Ectodermal cell (in vitro differentiated cells): ENCODE data around the gene LTBP1.

Experiments
- H3K27ac ChIP-seq: 2 replicates; pipeline ENCODE4 v1.7.0; 2013; ENCODE audit warnings: mild to moderate bottlenecking, low read depth, low read length; ENCODE audit not compliant: insufficient read depth, poor library complexity, severe bottlenecking
- H3K27me3 ChIP-seq: 2 replicates; pipeline ENCODE4 v1.7.0; 2013; ENCODE audit warnings: mild to moderate bottlenecking, low read length; ENCODE audit not compliant: insufficient read depth, control insufficient read depth, poor library complexity, severe bottlenecking
- H3K36me3 ChIP-seq: one replicate; pipeline ENCODE4 v1.7.0; 2013; ENCODE audit warnings: low read length; ENCODE audit not compliant: control insufficient read depth, insufficient read depth
- H3K4me1 ChIP-seq: one replicate; pipeline ENCODE4 v1.7.0; 2013; ENCODE audit warnings: low read length; ENCODE audit not compliant: control insufficient read depth, insufficient read depth
- H3K4me3 ChIP-seq: 2 replicates; pipeline ENCODE4 v1.7.0; 2013; ENCODE audit warnings: low read depth, low read length, control low read depth; ENCODE audit not compliant: insufficient read depth
- H3K9me3 ChIP-seq: 2 replicates; pipeline ENCODE4 v1.7.0; 2013; ENCODE audit warnings: mild to moderate bottlenecking, low read length, moderate library complexity; ENCODE audit not compliant: control insufficient read depth
- WGBS, 2 experiments: methylation state at CpG; one replicate each; pipeline ENCODE4 v1.1.7; 2013; ENCODE audit warnings: missing lambda C conversion rate in 2 of 2; 5-methylcytosine and 5-hydroxymethylcytosine counted together

LTBP1 gene

GRCh38 chr2:33275689-33276444, 329.1 kb downstream of the LTBP1 start:
- no peak overlapping the region for H3K27ac ChIP-seq
- H3K27me3 ChIP-seq: no peaks in the 10 kb centered on the region
- H3K36me3 ChIP-seq: no peaks in the 10 kb centered on the region
- WGBS, 2 experiments: 94% methylated on average over 12 of the region's 12 CpGs
- no peaks in the 10 kb centered on the region for H3K9me3 ChIP-seq
- H3K4me3 ChIP-seq: no peak overlapping the region
- peaks cover 4% of the 10 kb centered on the region for H3K4me1 ChIP-seq

GRCh38 chr2:33277002-33277426, 330.3 kb downstream of the LTBP1 start:
- H3K4me3 ChIP-seq: no peak overlapping the region
- 89 to 94% methylated on average over 5 of the region's 5 CpGs for WGBS, 2 experiments

GRCh38 chr2:33278245-33278943, 331.6 kb downstream of the LTBP1 start:
- H3K27me3 ChIP-seq: no peaks in the 10 kb centered on the region
- H3K9me3 ChIP-seq: no peaks in the 10 kb centered on the region
- H3K4me1 ChIP-seq: peaks cover 4% of the 10 kb centered on the region
- 91 to 94% methylated on average over 7 to 9 of the region's 9 CpGs for WGBS, 2 experiments
- H3K36me3 ChIP-seq: no peaks in the 10 kb centered on the region
- H3K4me3 ChIP-seq: no peak overlapping the region
- no peak overlapping the region for H3K27ac ChIP-seq

More at GRCh38 chr2:33277002-33277426, 330.3 kb downstream of the LTBP1 start:
- no peaks in the 10 kb centered on the region for H3K27me3 ChIP-seq
- H3K27ac ChIP-seq: no peak overlapping the region
- no peaks in the 10 kb centered on the region for H3K9me3 ChIP-seq
- H3K4me1 ChIP-seq: peaks cover 4% of the 10 kb centered on the region
- no peaks in the 10 kb centered on the region for H3K36me3 ChIP-seq

GRCh38 chr2:33284287-33284686, 337.5 kb downstream of the LTBP1 start:
- 89 to 94% methylated on average over 6 of the region's 7 CpGs for WGBS, 2 experiments
- no peaks in the 10 kb centered on the region for H3K4me1 ChIP-seq

GRCh38 chr2:33287507-33288005, 340.8 kb downstream of the LTBP1 start:
- Histone ChIP-seq H3K27ac (no peak overlapping the region), H3K9me3 (no peaks in the 10 kb centered on the region), H3K27me3 (no peaks in the 10 kb centered on the region), H3K4me3 (no peak overlapping the region), H3K4me1 (no peaks in the 10 kb centered on the region), H3K36me3 (no peaks in the 10 kb centered on the region)
- 98 to 100% methylated on average over 2 of the region's 2 CpGs for WGBS, 2 experiments

More at GRCh38 chr2:33284287-33284686, 337.5 kb downstream of the LTBP1 start:
- no peak overlapping the region for H3K4me3 ChIP-seq
- no peaks in the 10 kb centered on the region for H3K27me3 ChIP-seq
- no peaks in the 10 kb centered on the region for H3K9me3 ChIP-seq
- H3K27ac ChIP-seq: no peak overlapping the region
- no peaks in the 10 kb centered on the region for H3K36me3 ChIP-seq

- H3K36me3 ChIP-seq: no peaks in the 10 kb centered on the region
- WGBS, 2 experiments: 95 to 100% methylated on average over 1 of the region's 1 CpG
- H3K4me3 ChIP-seq: no peak overlapping the region
- no peaks in the 10 kb centered on the region for H3K4me1 ChIP-seq
- no peaks in the 10 kb centered on the region for H3K27me3 ChIP-seq
- no peak overlapping the region for H3K27ac ChIP-seq
- H3K9me3 ChIP-seq: no peaks in the 10 kb centered on the region
These were observed 341.3 kb downstream of the LTBP1 start for GRCh38 chr2:33288011-33288410.

- no peak overlapping the region for H3K27ac ChIP-seq
- H3K9me3 ChIP-seq: no peaks in the 10 kb centered on the region
- H3K27me3 ChIP-seq: no peaks in the 10 kb centered on the region
- no peak overlapping the region for H3K4me3 ChIP-seq
- no peaks in the 10 kb centered on the region for H3K4me1 ChIP-seq
- WGBS, 2 experiments: 93 to 96% methylated on average over 4 of the region's 4 CpGs
- no peaks in the 10 kb centered on the region for H3K36me3 ChIP-seq
These were observed 343.2 kb downstream of the LTBP1 start for GRCh38 chr2:33289961-33290360.

- Histone ChIP-seq H3K9me3 (no peaks in the 10 kb centered on the region), H3K4me3 (no peak overlapping the region), H3K27me3 (no peaks in the 10 kb centered on the region), H3K27ac (no peak overlapping the region), H3K36me3 (no peaks in the 10 kb centered on the region), H3K4me1 (no peaks in the 10 kb centered on the region)
- WGBS, 2 experiments: 92 to 93% methylated on average over 7 of the region's 7 CpGs
These were observed 344.7 kb downstream of the LTBP1 start for GRCh38 chr2:33291278-33292013.

GRCh38 chr2:33292063-33292462, 345.3 kb downstream of the LTBP1 start:
- Histone ChIP-seq H3K27ac (no peak overlapping the region), H3K27me3 (no peaks in the 10 kb centered on the region), H3K4me1 (no peaks in the 10 kb centered on the region), H3K4me3 (no peak overlapping the region), H3K36me3 (no peaks in the 10 kb centered on the region), H3K9me3 (no peaks in the 10 kb centered on the region)
- WGBS, 2 experiments: 91 to 95% methylated on average over 1 to 2 of the region's 2 CpGs
